Gastroesophageal sphincter (tissue), 3 donors: ENCODE measurements around the gene STK40.

ENCODE experiments used
- CTCF ChIP-seq, 4 experiments: fragments of 200-600 bp in 2 of 4; fragments of 450-650 bp in 2 of 4; sonication (generic) in 1 of 4; IDR thresholded peaks; one replicate each; pipeline ENCODE4 v1.5.1; 2017 to 2019; ENCODE audit warnings: antibody characterized with exemption in 4 of 4, mild to moderate bottlenecking in 2 of 4, moderate library complexity in 2 of 4
- EP300 ChIP-seq: sonication (generic); formaldehyde crosslinking; IDR thresholded peaks from one replicate; pipeline ENCODE4 v1.6.1; 2017; ENCODE audit warnings: antibody characterized with exemption, mild to moderate bottlenecking
- POLR2A ChIP-seq, 2 donors: fragments of 450-650 bp; IDR thresholded peaks; one replicate each; pipeline ENCODE4 v1.6.1; 2017; ENCODE audit warnings: antibody characterized with exemption in 2 of 2, mild to moderate bottlenecking in 2 of 2, moderate library complexity in 1 of 2
- POLR2AphosphoS5 ChIP-seq: sonication (generic); formaldehyde crosslinking; IDR thresholded peaks from one replicate; pipeline ENCODE4 v1.6.1; 2017; ENCODE audit warnings: antibody characterized with exemption

GRCh38 chr1:36309397-36309796 lies 76.3 kb downstream of the STK40 start:
- TF ChIP-seq CTCF (IDR thresholded peaks at IDR 0.05) = no peak
- no peak for TF ChIP-seq EP300
- TF ChIP-seq POLR2A (IDR thresholded peaks at IDR 0.05) = no peak
- TF ChIP-seq POLR2AphosphoS5 = no peak
